H1 (cell line): ENCODE results near the gene N4BP3. TPM values are rescaled to one million over a fixed set of nuclear protein-coding genes. Genes with fewer than 3 reads are reported as not detected.
A peak's percentile ranks its signal among the peaks of the same experiment; 100 is the strongest.

Source experiments
- E2F6 ChIP-seq: IDR thresholded peaks from 2 replicates; pipeline ENCODE4 v1.6.1; 2012; ENCODE audit warnings: inconsistent platforms
- EGR1 ChIP-seq: IDR thresholded peaks from 2 replicates; pipeline ENCODE4 v1.6.1; 2011; ENCODE audit warnings: low read depth, low read length, borderline replicate concordance
- GABPA ChIP-seq: IDR thresholded peaks from 2 replicates; pipeline ENCODE4 v1.6.1; 2011; ENCODE audit warnings: mild to moderate bottlenecking, low read length, moderate library complexity, borderline replicate concordance; ENCODE audit not compliant: insufficient read depth
- HDAC6 ChIP-seq: IDR thresholded peaks from one replicate; pipeline ENCODE4 v1.7.1; 2012; ENCODE audit warnings: low read depth, mild to moderate bottlenecking, inconsistent platforms, low read length, moderate library complexity
- MAX ChIP-seq: IDR thresholded peaks from 2 replicates; pipeline ENCODE4 v1.6.1; 2012; ENCODE audit warnings: inconsistent platforms
- POLR2A ChIP-seq, 2 experiments: IDR thresholded peaks; 1 replicate in 1 of 2; 2 replicates in 1 of 2; pipeline ENCODE4 v1.6.1; 2011; ENCODE audit warnings: low read depth in 2 of 2, low read length in 2 of 2, mild to moderate bottlenecking in 2 of 2; ENCODE audit errors: control extremely low read depth in 1 of 2
- RBBP5 ChIP-seq: IDR thresholded peaks from 2 replicates; pipeline ENCODE4 v1.7.1; 2012; ENCODE audit warnings: low read depth, mild to moderate bottlenecking, inconsistent platforms, low read length, moderate library complexity, borderline replicate concordance
- RNF2 ChIP-seq: fragments of 200-900, 300-1000 bp; sonication (generic); IDR thresholded peaks from 2 replicates; pipeline ENCODE4 v1.7.1; 2016; ENCODE audit warnings: borderline replicate concordance, low read depth, mild to moderate bottlenecking, antibody characterized with exemption, low read length; ENCODE audit not compliant: poor library complexity, severe bottlenecking; ENCODE audit errors: missing control alignments
- SIN3A ChIP-seq, 2 experiments: IDR thresholded peaks in 1 of 2; conservative IDR thresholded peaks in 1 of 2; 2 replicates each; pipeline ENCODE4 v1.6.1; 2011 to 2012; ENCODE audit warnings: low read length in 2 of 2, improper control_type of control experiment in 1 of 2, low read depth in 1 of 2, mild to moderate bottlenecking in 1 of 2
- SIRT6 ChIP-seq: IDR thresholded peaks from one replicate; pipeline ENCODE4 v1.7.1; 2012; ENCODE audit warnings: low read length, inconsistent platforms
- SP1 ChIP-seq: IDR thresholded peaks from 2 replicates; pipeline ENCODE4 v1.6.1; 2011; ENCODE audit warnings: low read depth, low read length
- SP2 ChIP-seq: IDR thresholded peaks from 2 replicates; pipeline ENCODE4 v1.6.1; 2012; ENCODE audit warnings: mild to moderate bottlenecking, low read length, inconsistent platforms
- SP4 ChIP-seq: IDR thresholded peaks from 2 replicates; pipeline ENCODE4 v1.6.1; 2012; ENCODE audit warnings: low read length, inconsistent platforms
- SRF ChIP-seq: IDR thresholded peaks from 2 replicates; pipeline ENCODE4 v1.6.1; 2011; ENCODE audit warnings: mild to moderate bottlenecking, low read depth, low read length, moderate library complexity
- TBP ChIP-seq: IDR thresholded peaks from 2 replicates; pipeline ENCODE4 v1.6.1; 2011; ENCODE audit warnings: low read depth, low read length, improper control_type of control experiment
- ZNF274 ChIP-seq: IDR thresholded peaks from 2 replicates; pipeline ENCODE4 v1.7.0; 2012; ENCODE audit warnings: low read length, borderline replicate concordance; ENCODE audit errors: extremely low read depth
- polyA plus RNA-seq, 7 experiments: library from polyadenylated mRNA; depleted of rRNA in 3 of 7; stranded (reverse) in 5 of 7; unstranded in 2 of 7; fragments of >200 nt in 5 of 7; fragments of 200-250 nt in 2 of 7; gene quantifications; 1 replicate in 5 of 7; 2 replicates in 1 of 7; 4 replicates in 1 of 7; pipeline versions ENCODE4 v1.2.1 to v1.2.3, GENCODE V29; 2011 to 2013; ENCODE audit warnings: missing spikeins in 2 of 7, mixed read lengths in 2 of 7
- total RNA-seq: library from RNA; stranded (reverse); fragmentation: NEBNext Ultra II Directional; extraction: Animal tissue kit (Norgen Biotek cat#: 25700); gene quantifications from 2 replicates; pipeline ENCODE4 v1.2.1, GENCODE V29; 2021

N4BP3 gene
- total and polyA plus RNA-seq, 2 of the 8 experiments (the other 6 are each of a cell fraction or from before 2014, with no cell fraction given) = 13.1 to 39.2 TPM

- no peak for TF ChIP-seq MAX
- TF ChIP-seq ZNF274 = no peak
- no peak for TF ChIP-seq RNF2
- no peak for TF ChIP-seq POLR2A (IDR thresholded peaks at IDR 0.05; ENCODE audit: control extremely low read depth in 1 of 2, low read depth in 2 of 2, low read length in 2 of 2)
- TF ChIP-seq SP1 = peak; percentile 56; the same call in 1 of the 2 replicates
- TF ChIP-seq SRF = no peak
- TF ChIP-seq RBBP5 = no peak
- no peak for TF ChIP-seq E2F6
- no peak for TF ChIP-seq SIRT6
- no peak for TF ChIP-seq GABPA
- TF ChIP-seq HDAC6 = no peak
- no peak for TF ChIP-seq TBP
- no peak for TF ChIP-seq SP4
- no peak for TF ChIP-seq SP2
- 0 out of 4 replicates have a peak, but pooled peaks of 1 of the 2 experiments have one; percentile 18 for TF ChIP-seq SIN3A (conservative IDR thresholded peaks at IDR 0.05 in 1 of 2, IDR thresholded peaks at IDR 0.05 in 1 of 2; ENCODE audit: low read depth in 1 of 2, low read length in 2 of 2)
- TF ChIP-seq EGR1 = peak; percentile 22; the same call in 1 of the 2 replicates
Observed at GRCh38 chr5:178116143-178116885, 3.0 kb downstream of the N4BP3 start (continued).
